GM20000 (cell line): ENCODE measurements around the gene ATP2A3.

Source experiments
- DNase-seq: peaks from one replicate; pipeline ENCODE4 v3.0.0; 2012; ENCODE audit warnings: low spot score
- CTCF ChIP-seq: IDR thresholded peaks from 2 replicates; pipeline ENCODE4 v1.5.1; 2012; ENCODE audit warnings: mild to moderate bottlenecking, control low read depth; ENCODE audit errors: extremely low read depth, missing control alignments

Gene ATP2A3

GRCh38 chr17:3972281-3972731 is 8.1 kb upstream of the ATP2A3 start:
- no peak for DNase-seq
- no peak for TF ChIP-seq CTCF

- DNase-seq = no peak
These were observed 6.4 kb upstream of the ATP2A3 start for GRCh38 chr17:3970668-3971067.

GRCh38 chr17:3969963-3970362 is 5.7 kb upstream of the ATP2A3 start:
- DNase-seq = no peak
- no peak for TF ChIP-seq CTCF

More at GRCh38 chr17:3970668-3971067, 6.4 kb upstream of the ATP2A3 start:
- no peak for TF ChIP-seq CTCF

- no peak for DNase-seq
- no peak for TF ChIP-seq CTCF
These were observed 4.8 kb upstream of the ATP2A3 start for GRCh38 chr17:3968886-3969524.

- DNase-seq = no peak
- TF ChIP-seq CTCF = no peak
These were observed 3.8 kb upstream of the ATP2A3 start for GRCh38 chr17:3968015-3968414.

GRCh38 chr17:3966720-3967363 is 2.6 kb upstream of the ATP2A3 start:
- no peak for DNase-seq

More at GRCh38 chr17:3966720-3967363, 2.6 kb upstream of the ATP2A3 start:
- TF ChIP-seq CTCF = no peak
